Kidney epithelial cell (primary cell): Measurements from ENCODE around the gene SLC25A29. TPM values are rescaled to one million over a fixed set of nuclear protein-coding genes. Genes with fewer than 3 reads are reported as not detected.
"Not testable (repeated sequence)": the region's sequence is repeated elsewhere in the genome, so short reads cannot be mapped to it uniquely, and the experiment has no call there.

Experiments
- DNase-seq: peaks from one replicate; pipeline ENCODE4 v3.0.0-alpha.2; 2010; ENCODE audit warnings: low read depth
- H3K27me3 ChIP-seq: 2 replicates; pipeline ENCODE4 v1.6.0; 2011; ENCODE audit warnings: low read length; ENCODE audit not compliant: control insufficient read depth, insufficient read depth
- H3K36me3 ChIP-seq: 2 replicates; pipeline ENCODE4 v1.5.1; 2011; ENCODE audit warnings: low read length; ENCODE audit not compliant: control insufficient read depth, insufficient read depth
- H3K4me3 ChIP-seq: 2 replicates; pipeline ENCODE4 v1.5.1; 2011; ENCODE audit warnings: low read depth, mild to moderate bottlenecking, control low read depth, low read length
- CTCF ChIP-seq: IDR thresholded peaks from 2 replicates; pipeline ENCODE4 v1.5.1; 2011; ENCODE audit warnings: mild to moderate bottlenecking, moderate library complexity, low read length, control low read depth, inconsistent platforms; ENCODE audit not compliant: insufficient read depth, poor library complexity, severe bottlenecking
- total RNA-seq: library from RNA; depleted of rRNA; stranded (reverse); fragments of >200 nt; gene quantifications from 2 replicates; pipeline ENCODE4 v1.2.3, GENCODE V29; 2015

The SLC25A29 gene
- total RNA-seq, 1 donor from 2014 or later, result 93.7 TPM

GRCh38 chr14:100286484-100287191, 19.6 kb downstream of the SLC25A29 start:
- H3K36me3 ChIP-seq, result peaks cover 2% of the 10 kb centered on the region
- no peak for TF ChIP-seq CTCF
- H3K4me3 ChIP-seq, result no peak overlapping the region
- DNase-seq, result no peak
- no peaks in the 10 kb centered on the region for H3K27me3 ChIP-seq

GRCh38 chr14:100285913-100286400, 20.3 kb downstream of the SLC25A29 start:
- peak overlapping the region; percentile 75 for H3K4me3 ChIP-seq
- H3K27me3 ChIP-seq, result no peaks in the 10 kb centered on the region
- TF ChIP-seq CTCF, result no peak
- no peak for DNase-seq
- peaks cover 2% of the 10 kb centered on the region for H3K36me3 ChIP-seq

GRCh38 chr14:100285021-100285912, 21.0 kb downstream of the SLC25A29 start:
- Histone ChIP-seq H3K36me3 (no peaks in the 10 kb centered on the region), H3K27me3 (no peaks in the 10 kb centered on the region), H3K4me3 (peak overlapping the region; percentile 75)
- DNase-seq, result no peak
- peak; percentile 91 for TF ChIP-seq CTCF

GRCh38 chr14:100283984-100284881, 22.0 kb downstream of the SLC25A29 start:
- DNase-seq, result no peak
- Histone ChIP-seq H3K27me3 (no peaks in the 10 kb centered on the region), H3K4me3 (no peak overlapping the region), H3K36me3 (no peaks in the 10 kb centered on the region)
- TF ChIP-seq CTCF, result no peak

- not testable (repeated sequence) for H3K27me3 ChIP-seq, H3K4me3 ChIP-seq, H3K36me3 ChIP-seq, DNase-seq
Measured at GRCh38 chr14:100283436-100283835, 22.8 kb downstream of the SLC25A29 start.
